Measurements from ENCODE around the gene FAM20C.
A peak's percentile ranks its signal among the peaks of the same experiment; 100 is the strongest.

DNA sequence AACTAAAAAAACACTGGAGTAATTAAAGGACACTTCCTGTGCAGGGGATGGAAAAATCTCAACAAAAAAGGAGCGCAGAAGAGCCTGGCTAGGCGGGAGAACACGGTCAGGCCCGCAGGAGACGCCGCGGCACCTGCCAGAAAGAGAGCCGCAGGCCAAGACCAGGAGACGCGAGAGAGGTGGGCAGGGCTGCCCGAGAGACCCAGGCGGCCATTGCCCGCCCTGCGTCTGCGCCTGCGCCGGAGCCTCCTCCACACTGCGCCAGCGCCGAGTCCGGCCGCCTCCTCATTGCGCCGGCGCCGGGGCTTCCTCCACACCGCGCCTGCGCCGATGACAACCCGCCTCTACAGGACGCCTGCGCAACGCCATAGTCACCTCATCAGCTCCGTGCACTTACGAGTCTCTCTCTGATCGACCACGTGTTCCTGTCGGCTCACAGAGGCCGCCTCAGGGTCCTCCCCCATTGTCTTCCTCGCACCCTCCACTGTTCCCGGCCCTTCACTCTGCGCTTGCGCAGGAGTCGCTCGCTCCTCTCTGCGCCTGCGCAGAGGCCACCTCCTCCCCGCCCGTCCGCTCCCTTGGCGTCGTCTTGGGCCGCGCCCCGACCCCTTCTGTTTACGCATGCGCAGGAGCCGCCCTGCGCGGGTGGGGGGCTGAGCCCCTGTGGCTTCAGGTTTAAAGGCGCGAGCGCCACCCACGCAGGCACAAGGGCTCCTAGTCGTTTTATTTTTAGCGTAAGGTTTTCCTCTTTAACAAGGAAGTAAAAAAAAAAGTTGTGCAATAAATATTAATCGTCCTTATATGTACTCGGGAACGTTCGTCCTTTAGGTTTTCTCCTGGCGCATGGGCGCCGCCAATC, 43.2 kb upstream of the FAM20C start:
- TF ChIP-seq CTCF (IDR thresholded peaks at IDR 0.05) (no peak), REST (IDR thresholded peaks at IDR 0.05; ENCODE audit: insufficient read depth in 1 of 2, low read depth in 2 of 2, low read length in 1 of 2) (0 out of 4 replicates have a peak, but pooled peaks of 1 of the 2 experiments have one; percentile 37), POLR2AphosphoS5 (IDR thresholded peaks at IDR 0.05; ENCODE audit: low read depth, low read length) (peak; percentile 92)

All from Panc1 (cell line).